DND-41 (cell line): ENCODE measurements around the gene LRRC8E.
A peak's percentile ranks its signal among the peaks of the same experiment; 100 is the strongest.

ENCODE experiments used
- ATAC-seq: fragments of 200-7000 bp; cut with Tn5 transposase; 3 replicates; pipeline ENCODE4 v1.9.1; 2021; ENCODE audit warnings: low read depth; ENCODE audit not compliant: insufficient read depth
- DNase-seq: peaks from one replicate; pipeline ENCODE4 v3.0.0-alpha.2; 2020
- H2AFZ ChIP-seq: 2 replicates; pipeline ENCODE4 v1.6.0; 2012; ENCODE audit warnings: low read depth, low read length
- H3K27ac ChIP-seq: 2 replicates; pipeline ENCODE4 v1.5.1; 2012; ENCODE audit warnings: low read length, inconsistent platforms
- H3K27me3 ChIP-seq: fragments of 200-600 bp; sonication (generic); 2 replicates; pipeline ENCODE4 v1.6.0; 2012; ENCODE audit warnings: low read length, mild to moderate bottlenecking, inconsistent platforms; ENCODE audit not compliant: insufficient read depth, poor library complexity
- H3K36me3 ChIP-seq: 2 replicates; pipeline ENCODE4 v1.5.1; 2012; ENCODE audit warnings: low read length, inconsistent platforms; ENCODE audit not compliant: insufficient read depth
- H3K4me1 ChIP-seq: 2 replicates; pipeline ENCODE4 v1.5.1; 2012; ENCODE audit warnings: mild to moderate bottlenecking, low read length; ENCODE audit not compliant: insufficient read depth
- H3K4me2 ChIP-seq: 2 replicates; pipeline ENCODE4 v1.6.0; 2012; ENCODE audit warnings: mild to moderate bottlenecking, moderate library complexity, low read length, inconsistent platforms; ENCODE audit not compliant: insufficient read depth
- H3K4me3 ChIP-seq, 2 experiments: fragments of 200-600 bp in 1 of 2; shearing (Covaris generic) in 1 of 2; 2 replicates each; pipeline ENCODE4 v1.5.1; 2012 to 2016; ENCODE audit warnings: inconsistent platforms in 2 of 2, low read length in 2 of 2, mild to moderate bottlenecking in 2 of 2, low read depth in 1 of 2, moderate library complexity in 1 of 2
- H3K79me2 ChIP-seq: 2 replicates; pipeline ENCODE4 v1.6.0; 2012; ENCODE audit warnings: low read length, inconsistent platforms; ENCODE audit not compliant: insufficient read depth
- H3K9ac ChIP-seq: 2 replicates; pipeline ENCODE4 v1.6.0; 2012; ENCODE audit warnings: low read depth, mild to moderate bottlenecking, inconsistent platforms, low read length, moderate library complexity
- H3K9me3 ChIP-seq: 2 replicates; pipeline ENCODE4 v1.5.1; 2012; ENCODE audit warnings: low read length, moderate library complexity, mild to moderate bottlenecking, inconsistent platforms; ENCODE audit not compliant: insufficient read depth, severe bottlenecking
- H4K20me1 ChIP-seq: 2 replicates; pipeline ENCODE4 v1.6.0; 2012; ENCODE audit warnings: low read length; ENCODE audit not compliant: insufficient read depth
- CTCF ChIP-seq: IDR thresholded peaks from 2 replicates; pipeline ENCODE4 v1.5.1; 2012; ENCODE audit warnings: borderline replicate concordance, low read length, moderate library complexity, mild to moderate bottlenecking; ENCODE audit not compliant: poor library complexity, severe bottlenecking; ENCODE audit errors: extremely low read depth
- EZH2 ChIP-seq: IDR thresholded peaks from 3 replicates; pipeline ENCODE4 v1.6.1; 2012; ENCODE audit warnings: borderline replicate concordance, low read depth, mild to moderate bottlenecking, moderate library complexity, low read length, inconsistent platforms; ENCODE audit not compliant: severe bottlenecking

The LRRC8E gene

DNA sequence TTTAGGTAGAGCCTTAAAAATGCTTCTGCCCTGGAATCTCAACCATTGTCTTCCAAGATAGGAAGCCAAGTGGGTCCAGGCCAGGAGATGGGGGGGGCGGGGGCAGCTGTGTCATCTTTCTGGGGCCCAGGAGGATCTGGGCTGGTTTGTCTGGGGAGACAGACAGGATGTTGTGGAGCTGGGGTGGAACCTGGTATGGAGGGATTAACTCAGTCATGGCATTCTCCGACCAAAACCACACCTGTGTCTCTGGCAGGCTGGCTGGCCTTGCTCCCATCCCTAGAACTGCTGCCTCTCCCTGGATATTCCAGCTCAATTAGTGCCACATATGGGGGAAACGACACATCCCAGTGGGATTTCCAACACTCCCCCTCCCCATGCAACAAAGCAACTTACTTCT lies 12.6 kb downstream of the LRRC8E start:
- no peak overlapping the region for H3K27ac ChIP-seq
- H3K27me3 ChIP-seq = no peaks in the 10 kb centered on the region
- H2AFZ ChIP-seq = no peak overlapping the region
- H3K4me1 ChIP-seq = peaks cover 28% of the 10 kb centered on the region
- no peak for DNase-seq
- no peak overlapping the region for H3K4me3 ChIP-seq
- H3K36me3 ChIP-seq = peaks cover 16% of the 10 kb centered on the region
- no peak overlapping the region for H3K9ac ChIP-seq
- no peak for ATAC-seq
- peaks cover 19% of the 10 kb centered on the region for H4K20me1 ChIP-seq
- H3K79me2 ChIP-seq = peaks cover 28% of the 10 kb centered on the region
- no peak overlapping the region for H3K4me2 ChIP-seq
- no peaks in the 10 kb centered on the region for H3K9me3 ChIP-seq
- TF ChIP-seq CTCF = no peak
- TF ChIP-seq EZH2 = no peak

GRCh38 chr19:7901337-7901736 lies 13.0 kb downstream of the LRRC8E start:
- H3K4me3 ChIP-seq = no peak overlapping the region
- ATAC-seq (no peak), DNase-seq (no peak)
- TF ChIP-seq EZH2 (no peak), CTCF (no peak)
- peaks cover 32% of the 10 kb centered on the region for H3K4me1 ChIP-seq
- no peak overlapping the region for H3K4me2 ChIP-seq
- H3K27ac ChIP-seq = no peak overlapping the region
- peaks cover 32% of the 10 kb centered on the region for H3K79me2 ChIP-seq
- H3K36me3 ChIP-seq = peaks cover 20% of the 10 kb centered on the region
- peaks cover 23% of the 10 kb centered on the region for H4K20me1 ChIP-seq
- no peaks in the 10 kb centered on the region for H3K27me3 ChIP-seq
- H3K9ac ChIP-seq = no peak overlapping the region
- no peaks in the 10 kb centered on the region for H3K9me3 ChIP-seq
- no peak overlapping the region for H2AFZ ChIP-seq

DNA sequence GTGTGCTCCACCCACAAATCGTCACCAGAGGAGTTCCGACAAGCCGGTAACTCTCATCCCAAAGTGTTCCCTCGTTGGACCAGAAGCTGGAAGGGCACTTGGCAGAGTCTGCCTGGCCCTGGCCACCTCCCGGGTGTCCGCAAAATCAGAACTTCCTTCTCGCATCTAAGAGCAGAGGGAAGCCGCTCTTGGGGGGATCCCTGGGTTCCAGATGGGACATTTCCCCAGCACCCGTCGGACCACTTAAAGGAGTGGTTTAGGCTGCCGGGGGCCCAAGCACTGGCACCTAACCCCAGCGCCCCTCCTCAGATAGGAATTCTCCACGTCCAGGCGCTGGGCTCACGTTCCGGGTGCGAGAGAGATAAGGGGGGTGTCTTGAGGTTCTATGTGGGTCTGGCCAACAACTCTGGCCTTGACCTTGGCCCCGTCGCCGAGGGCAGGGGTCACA lies 14.5 kb downstream of the LRRC8E start:
- ATAC-seq (no peak), DNase-seq (no peak)
- Histone ChIP-seq H4K20me1 (peaks cover 33% of the 10 kb centered on the region), H3K4me2 (peak overlapping the region; percentile 89), H3K4me3 (peak overlapping the region; percentile 42 to 79), H3K79me2 (peaks cover 45% of the 10 kb centered on the region), H3K9me3 (no peaks in the 10 kb centered on the region), H3K36me3 (peaks cover 30% of the 10 kb centered on the region), H3K4me1 (peaks cover 33% of the 10 kb centered on the region), H3K27ac (peak overlapping the region; percentile 86), H3K9ac (peak overlapping the region; percentile 71), H3K27me3 (no peaks in the 10 kb centered on the region), H2AFZ (peak overlapping the region; percentile 89)
- TF ChIP-seq EZH2 (no peak), CTCF (no peak)
